GM12878 (cell line): Measurements from ENCODE around the gene TM9SF2. TPM values are rescaled to one million over a fixed set of nuclear protein-coding genes. Genes with fewer than 3 reads are reported as not detected.

Experiments used
- ATAC-seq: fragments of 200-7000 bp; cut with Tn5 transposase; 3 replicates; pipeline ENCODE4 v1.9.1; 2020; ENCODE audit warnings: mild to moderate bottlenecking, moderate library complexity
- BruUV-seq: library from RNA; stranded (reverse); fragments of 400-500 nt; replicated peaks from 2 replicates; lab custom pipeline; 2021; lab: Mats Ljungman, UMichigan
- CTCF ChIA-PET: fragments of 300-600 bp; sonication (Branson Sonifier 250); formaldehyde crosslinking; extraction: SDS; loops from one replicate; lab custom pipeline; 2021; ENCODE audit warnings: inconsistent platforms; lab: Yijun Ruan, JAX
- POLR2A ChIA-PET: fragments of 350-600 bp; formaldehyde crosslinking; extraction: SDS; loops from one replicate; lab custom pipeline; 2021; ENCODE audit warnings: inconsistent platforms; lab: Charles Lee
- RAD21 ChIA-PET: fragments of 300-600 bp; sonication (Branson Sonifier 250); formaldehyde crosslinking; loops from one replicate; lab custom pipeline; 2023; ENCODE audit warnings: antibody characterized with exemption; ENCODE audit not compliant: unreplicated experiment; lab: Charles Lee
- SMC1A ChIA-PET: fragments of 300-600 bp; sonication (Branson Sonifier 250); formaldehyde crosslinking; loops from one replicate; lab custom pipeline; 2023; ENCODE audit not compliant: unreplicated experiment, uncharacterized antibody; lab: Charles Lee
- DNase-seq: peaks from one replicate; pipeline ENCODE4 v3.0.0-alpha.2; 2011; ENCODE audit warnings: low read depth, low spot score
- FAIRE-seq: peaks from 3 replicates; lab custom pipeline; 2011; peaks lifted over from hg19 to GRCh38; lab: Jason Lieb, UNC
- H2AFZ ChIP-seq: 2 replicates; pipeline ENCODE4 v1.6.0; 2011; ENCODE audit warnings: low read depth, low read length, control low read depth; ENCODE audit not compliant: control insufficient read depth
- H3K27ac ChIP-seq: 2 replicates; pipeline ENCODE4 v1.5.1; 2011; ENCODE audit warnings: control low read depth; ENCODE audit not compliant: control insufficient read depth, insufficient read depth
- H3K27me3 ChIP-seq, 2 experiments: replicated peaks in 1 of 2; 2 replicates each; pipeline versions ENCODE4 v1.6.0 to v1.6.1; 2011; ENCODE audit warnings: low read length in 1 of 2; ENCODE audit not compliant: control insufficient read depth in 2 of 2, insufficient read depth in 2 of 2
- H3K36me3 ChIP-seq, 2 experiments: 2 replicates each; pipeline ENCODE4 v1.5.1; 2011; ENCODE audit warnings: low read length in 1 of 2; ENCODE audit not compliant: control insufficient read depth in 2 of 2, insufficient read depth in 2 of 2
- H3K4me1 ChIP-seq: 2 replicates; pipeline ENCODE4 v1.6.1; 2011; ENCODE audit warnings: mild to moderate bottlenecking, low read length, moderate library complexity, mixed read lengths; ENCODE audit not compliant: control insufficient read depth, insufficient read depth
- H3K4me2 ChIP-seq: 2 replicates; pipeline ENCODE4 v1.6.0; 2011; ENCODE audit warnings: control low read depth; ENCODE audit not compliant: control insufficient read depth, insufficient read depth
- H3K4me3 ChIP-seq: fragments of 200-600 bp; sonication (generic); 2 replicates; pipeline ENCODE4 v1.5.1; 2016
- H3K79me2 ChIP-seq: 2 replicates; pipeline ENCODE4 v1.6.0; 2011; ENCODE audit warnings: low read length; ENCODE audit not compliant: control insufficient read depth, insufficient read depth
- H3K9ac ChIP-seq: 2 replicates; pipeline ENCODE4 v1.8.0; 2011; ENCODE audit warnings: low read length, control low read depth, mixed read lengths; ENCODE audit not compliant: control insufficient read depth, insufficient read depth
- H3K9me3 ChIP-seq: replicated peaks from 3 replicates; pipeline ENCODE4 v1.5.1; 2011; ENCODE audit warnings: mild to moderate bottlenecking, low read length; ENCODE audit not compliant: control insufficient read depth, insufficient read depth
- H4K20me1 ChIP-seq: 2 replicates; pipeline ENCODE4 v1.6.0; 2011; ENCODE audit not compliant: control insufficient read depth, insufficient read depth
- CREB1 ChIP-seq: IDR thresholded peaks from 2 replicates; pipeline ENCODE4 v1.6.1; 2012; ENCODE audit warnings: low read depth, mild to moderate bottlenecking, inconsistent platforms
- EED ChIP-seq: sonication (generic); IDR thresholded peaks from 2 replicates; pipeline ENCODE4 v1.6.1; 2016; ENCODE audit warnings: antibody characterized with exemption, low read depth
- EGR1 ChIP-seq, 2 experiments: IDR thresholded peaks; 1 replicate in 1 of 2; 2 replicates in 1 of 2; pipeline ENCODE4 v1.6.1; 2011 to 2012; ENCODE audit warnings: low read depth in 2 of 2, low read length in 2 of 2, borderline replicate concordance in 1 of 2, mild to moderate bottlenecking in 1 of 2, moderate library complexity in 1 of 2
- HDGF ChIP-seq: fragments of 450-650 bp; IDR thresholded peaks from 2 replicates; pipeline ENCODE4 v1.6.1; 2016; ENCODE audit warnings: antibody characterized with exemption
- NRF1 ChIP-seq: conservative IDR thresholded peaks from 2 replicates; pipeline ENCODE4 v1.6.1; 2011; ENCODE audit warnings: mild to moderate bottlenecking, low read depth, low read length, improper control_type of control experiment
- RBBP5 ChIP-seq: fragments of 200-600 bp; sonication (generic); conservative IDR thresholded peaks from 2 replicates; pipeline ENCODE4 v1.6.1; 2016
- SPI1 ChIP-seq: IDR thresholded peaks from 2 replicates; pipeline ENCODE4 v1.6.1; 2011; ENCODE audit warnings: low read depth, mild to moderate bottlenecking, low read length, moderate library complexity, borderline replicate concordance; ENCODE audit not compliant: insufficient read depth
- TCF7 ChIP-seq: IDR thresholded peaks from 2 replicates; pipeline ENCODE4 v1.6.1; 2014; ENCODE audit warnings: antibody characterized with exemption, borderline replicate concordance
- WRNIP1 ChIP-seq: IDR thresholded peaks from 2 replicates; pipeline ENCODE4 v1.6.1; 2011; ENCODE audit warnings: low read depth, low read length, improper control_type of control experiment, borderline replicate concordance
- WGBS: methylation state at CpG from one replicate; pipeline ENCODE4 v1.1.6; 2016; ENCODE audit warnings: low lambda C conversion rate; ENCODE audit not compliant: insufficient replicate concordance, insufficient coverage; ENCODE audit errors: missing lambda C conversion rate; 5-methylcytosine and 5-hydroxymethylcytosine counted together
- in situ Hi-C: fragments of 300-500 bp; cut with MboI; formaldehyde crosslinking; loops from 9 replicates; pipeline ENCODE4 v1.14.3; 2018; ENCODE audit warnings: mixed read lengths
- intact Hi-C: fragments of 100-400 bp; cut with micrococcal nuclease; formaldehyde crosslinking; loops from one replicate; pipeline ENCODE4 v1.14.2; 2022; ENCODE audit not compliant: unreplicated experiment
- polyA plus RNA-seq, 11 experiments: library from polyadenylated mRNA; depleted of rRNA in 4 of 11; unstranded in 6 of 11; stranded (reverse) in 5 of 11; fragments of >200 nt; fragmentation: Nextera tagmentation in 4 of 11; fragmentation: Illumina TruSeq in 1 of 11; extraction: Ambion mirVana in 4 of 11; extraction: Trizol in 1 of 11; gene quantifications; 1 replicate in 1 of 11; 2 replicates in 10 of 11; pipeline versions ENCODE4 v1.2.1 to v1.2.3, GENCODE V29; 2011 to 2016; ENCODE audit warnings: inconsistent platforms in 2 of 11, missing spikeins in 2 of 11, low read depth in 1 of 11
- total RNA-seq, 4 experiments: library from RNA; depleted of rRNA in 3 of 4; stranded (reverse); fragments of >200 nt in 3 of 4; fragmentation: Illumina TruSeq in 1 of 4; extraction: Trizol in 1 of 4; gene quantifications; 2 replicates each; pipeline versions ENCODE4 v1.2.1 to v1.2.3, GENCODE V29; 2013 to 2021

The TM9SF2 gene
- total and polyA plus RNA-seq, 10 of the 15 experiments (the other 5 are each of a cell fraction or from before 2014, with no cell fraction given) = 34.6 to 128 (median 79.2) TPM

DNA sequence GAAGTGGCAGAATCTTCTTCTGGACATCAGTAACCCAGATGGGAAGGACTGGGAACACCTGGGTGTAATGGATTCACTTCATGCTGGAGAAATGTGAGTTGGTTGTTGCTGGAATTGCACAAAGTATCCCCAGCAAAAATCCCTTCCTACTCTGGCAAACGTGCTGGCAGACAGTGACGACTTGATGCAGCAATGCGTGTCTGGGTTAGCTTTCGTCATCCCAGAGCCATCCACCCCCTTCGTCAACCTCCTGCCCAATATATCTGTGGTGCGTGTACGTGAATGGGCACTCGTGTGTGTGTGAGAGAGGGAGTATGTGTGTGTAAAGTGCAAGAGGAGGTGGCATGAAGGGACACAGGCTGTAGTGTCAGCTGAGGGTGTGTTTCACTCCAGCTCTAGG lies 70.9 kb downstream of the TM9SF2 start (continued):
- TF ChIP-seq EGR1 (IDR thresholded peaks at IDR 0.05; ENCODE audit: borderline replicate concordance in 1 of 2, low read depth in 2 of 2, low read length in 2 of 2) (no peak), RBBP5 (no peak), CREB1 (no peak), EED (no peak), SPI1 (no peak), WRNIP1 (no peak), HDGF (no peak), NRF1 (no peak)

DNA sequence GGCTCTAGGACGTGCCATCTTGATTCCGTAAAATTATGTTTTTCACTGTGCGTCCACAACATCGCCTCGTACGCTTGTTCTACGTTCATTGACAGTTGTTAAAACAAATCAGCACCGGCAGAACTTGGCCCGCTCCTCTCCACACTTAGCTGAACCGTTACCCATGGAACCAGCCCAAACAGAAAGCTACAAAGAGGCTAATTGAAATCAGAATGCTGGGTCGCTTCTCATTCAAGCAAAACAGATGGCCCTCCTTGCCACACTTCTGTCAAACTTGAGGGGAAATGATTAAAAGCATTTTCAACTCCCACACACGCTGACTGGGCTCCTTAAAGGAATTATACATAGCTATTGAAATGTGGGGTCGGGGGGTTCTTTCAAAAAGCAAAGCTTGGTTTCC lies 71.6 kb downstream of the TM9SF2 start:
- POLR2A ChIA-PET = no interaction called here
- RAD21 ChIA-PET = no interaction called here
- H3K9me3 ChIP-seq = no peaks in the 10 kb centered on the region; the same call in 2 of the 3 replicates
- CTCF ChIA-PET = interaction anchor here (1.2 kb wide), 1 partner anchor 43 kb away, joined by 4 read pairs; no protein-coding TSS in a partner anchor
- H3K27ac ChIP-seq = no peak overlapping the region
- in situ Hi-C loops = no loop called here
- SMC1A ChIA-PET = interaction anchor here (0.8 to 1.5 kb wide), 2 partner anchors 16 to 302 kb away, joined by 3 to 4 read pairs; no protein-coding TSS in a partner anchor
- H2AFZ ChIP-seq = no peak overlapping the region
- no peak overlapping the region for H3K4me2 ChIP-seq
- no peaks in the 10 kb centered on the region for H3K4me1 ChIP-seq
- ATAC-seq (no peak), FAIRE-seq (no peak), DNase-seq (no peak)
- H3K27me3 ChIP-seq = no peaks in the 10 kb centered on the region
- H3K79me2 ChIP-seq = no peaks in the 10 kb centered on the region
- H3K36me3 ChIP-seq = no peaks in the 10 kb centered on the region
- no peak overlapping the region for H3K9ac ChIP-seq
- H4K20me1 ChIP-seq = no peaks in the 10 kb centered on the region
- no peak overlapping the region for H3K4me3 ChIP-seq
- no TSS peak for BruUV-seq
- 79% methylated on average over 13 of the region's 13 CpGs for WGBS
- no peak for TF ChIP-seq TCF7
- intact Hi-C loops = no loop called here
